ELR (cell line): Measurements from ENCODE around the gene ROCK2.

ENCODE experiments used
- DNase-seq: peaks from one replicate; pipeline ENCODE4 v3.0.0-alpha.2; 2015; ENCODE audit warnings: low read depth

ROCK2 gene

GRCh38 chr2:11152591-11152990, 191.8 kb downstream of the ROCK2 start:
- no peak for DNase-seq

DNA sequence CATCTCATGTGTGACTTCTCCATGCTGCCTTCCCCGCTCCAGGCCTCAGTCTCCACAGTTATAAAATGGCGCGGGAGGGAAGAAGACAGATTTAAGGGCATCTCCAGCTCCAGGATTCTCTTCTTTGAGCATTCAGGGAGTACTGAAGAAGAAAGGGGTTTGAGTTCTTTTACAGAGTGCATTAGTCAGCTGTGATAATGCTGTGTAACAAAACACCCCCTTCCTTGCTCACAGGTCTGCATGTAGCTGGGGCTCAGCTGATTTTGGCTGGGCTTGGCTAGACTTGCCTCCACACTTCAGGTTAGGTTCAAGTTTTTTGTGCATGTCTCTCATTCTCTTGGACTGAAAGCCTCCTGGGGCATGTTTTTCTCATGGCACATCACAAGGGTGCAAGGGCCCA, 197.2 kb downstream of the ROCK2 start:
- no peak for DNase-seq

GRCh38 chr2:11146076-11146475, 198.4 kb downstream of the ROCK2 start:
- no peak for DNase-seq

GRCh38 chr2:11145350-11145749, 199.1 kb downstream of the ROCK2 start:
- no peak for DNase-seq

DNA sequence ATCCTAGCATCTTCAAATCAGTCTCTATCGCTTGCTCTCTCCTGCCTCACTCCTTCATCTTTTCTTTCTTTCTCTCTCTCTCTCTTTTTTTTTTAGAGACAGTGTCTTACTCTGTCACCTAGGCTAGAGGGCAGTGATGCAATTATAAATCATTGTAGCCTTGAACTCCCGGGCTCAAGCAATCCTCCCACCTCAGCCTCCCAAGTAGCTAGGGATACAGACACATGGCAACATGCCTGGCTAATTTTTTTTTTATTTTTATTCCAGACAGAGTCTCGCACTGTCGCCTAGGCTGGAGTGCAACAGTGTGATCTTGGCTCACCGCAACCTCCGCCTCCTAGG, 199.7 kb downstream of the ROCK2 start:
- no peak for DNase-seq

- no peak for DNase-seq
These were observed 200.2 kb downstream of the ROCK2 start for GRCh38 chr2:11144077-11144737.

GRCh38 chr2:11142987-11143386, 201.4 kb downstream of the ROCK2 start:
- no peak for DNase-seq

GRCh38 chr2:11142330-11142729, 202.1 kb downstream of the ROCK2 start:
- no peak for DNase-seq

DNA sequence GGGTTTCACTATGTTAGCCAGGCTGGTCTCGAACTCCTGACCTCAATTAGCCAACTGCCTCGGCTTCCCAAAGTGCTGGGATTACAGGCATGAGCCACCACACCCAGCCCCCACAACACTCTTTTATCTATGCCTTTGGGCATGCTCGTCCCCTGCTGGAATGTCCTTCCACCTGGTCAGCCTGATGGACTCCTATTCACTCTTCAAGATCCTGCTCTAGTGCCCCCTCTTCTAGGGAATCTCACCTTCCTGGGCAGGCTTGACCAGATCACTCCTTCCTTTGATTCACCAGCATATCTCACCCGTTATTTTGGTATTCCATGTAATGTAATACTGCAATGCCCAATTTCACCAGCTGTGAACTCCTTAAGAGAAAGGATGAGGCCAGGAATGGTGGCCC, 203.1 kb downstream of the ROCK2 start:
- no peak for DNase-seq

DNA sequence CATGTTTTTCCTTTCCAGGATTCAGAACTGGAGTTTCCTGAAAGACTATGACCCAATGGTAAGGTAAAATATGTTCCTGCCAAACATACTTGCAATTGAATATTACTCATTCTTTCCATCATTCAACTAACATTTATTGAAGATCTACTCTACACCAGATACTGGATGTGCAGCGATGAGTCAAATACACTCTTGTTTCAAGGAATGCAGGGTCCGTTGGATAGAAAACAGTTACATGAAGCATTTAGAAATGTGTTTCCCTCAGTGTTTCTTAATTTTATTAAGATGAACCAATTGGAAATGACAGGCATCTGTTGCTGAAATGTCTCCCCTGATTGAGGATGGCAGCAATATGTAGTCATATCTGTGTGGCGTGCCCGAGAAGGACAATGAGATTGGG, 203.9 kb downstream of the ROCK2 start:
- peak; percentile 46 for DNase-seq

GRCh38 chr2:11134349-11134748, 210.1 kb downstream of the ROCK2 start:
- DNase-seq = no peak

DNA sequence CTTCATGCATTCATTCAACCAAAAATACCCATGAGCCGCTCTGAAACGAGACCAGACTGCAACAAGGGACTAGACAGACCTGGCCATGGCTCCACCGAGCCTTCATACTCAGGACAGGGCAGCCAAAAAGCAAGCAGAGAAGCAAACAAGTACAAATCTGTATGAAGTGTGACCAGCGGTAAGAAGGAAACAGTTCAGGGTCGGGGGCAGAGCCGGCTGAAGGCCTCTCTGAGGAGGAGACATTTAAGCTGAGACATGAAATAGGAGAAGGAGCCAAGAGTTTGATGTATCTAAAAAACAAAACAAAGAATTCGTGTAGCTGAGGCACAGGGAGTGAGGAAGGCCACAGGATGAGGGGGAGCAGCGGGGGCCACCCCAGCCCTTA, 210.5 kb downstream of the ROCK2 start:
- DNase-seq = no peak

- DNase-seq = no peak
These were observed 211.0 kb downstream of the ROCK2 start for GRCh38 chr2:11133238-11133935.

DNA sequence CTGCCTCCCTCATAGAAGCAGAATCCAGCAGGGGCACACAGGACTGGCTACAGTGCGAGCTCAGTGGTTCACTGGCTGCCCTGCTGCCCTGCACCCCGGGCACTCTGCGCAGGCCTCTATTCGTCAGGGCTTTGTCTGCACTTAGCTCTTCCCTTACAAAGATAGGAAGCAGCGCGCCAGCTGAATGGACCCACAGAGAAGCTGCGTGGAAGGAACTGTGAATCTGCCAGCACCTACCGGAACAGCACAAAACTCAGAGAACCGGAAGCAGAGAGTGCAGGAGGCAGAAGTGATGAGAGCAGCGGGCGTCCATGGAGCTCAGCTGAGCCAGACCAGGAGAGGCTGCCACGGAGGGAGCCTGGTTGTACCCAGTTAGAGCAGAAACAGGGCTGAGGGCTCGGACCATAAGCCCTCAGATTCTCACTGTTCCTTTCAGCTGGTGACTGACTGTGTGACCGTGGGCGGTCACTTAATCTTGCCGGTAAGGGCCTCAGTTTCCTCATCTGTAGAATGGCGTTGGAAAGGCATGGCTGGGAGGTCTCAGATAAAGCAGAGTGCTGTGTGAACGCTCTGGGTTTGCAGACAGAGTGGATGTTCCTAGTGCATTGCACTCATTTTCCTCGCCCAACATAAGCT, 212.3 kb downstream of the ROCK2 start:
- no peak for DNase-seq

- no peak for DNase-seq
These were observed 213.1 kb downstream of the ROCK2 start for GRCh38 chr2:11131166-11131920.
